ENCODE data around the gene CALB2.

DNA sequence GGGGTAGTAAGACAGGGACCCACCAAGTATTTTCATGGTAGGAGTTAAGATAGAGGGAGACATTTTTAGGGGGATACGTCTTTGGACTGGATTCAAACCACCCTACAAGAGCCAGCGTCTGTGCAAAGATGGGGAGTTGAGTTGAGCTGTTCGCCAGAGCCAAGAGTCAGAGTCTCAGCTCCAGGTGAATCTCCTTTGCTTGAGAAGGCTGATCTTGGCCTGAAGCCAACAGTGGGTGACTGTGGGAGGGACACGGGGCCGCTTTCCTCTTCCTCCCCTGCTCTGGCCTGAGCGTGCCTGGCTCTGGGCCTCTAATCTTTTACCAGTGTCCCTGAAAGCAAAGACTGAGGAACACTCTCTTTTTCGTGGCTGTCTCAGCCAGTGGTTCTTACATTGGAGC is 78.0 kb downstream of the CALB2 start:
- TF ChIP-seq, protein P1, sequence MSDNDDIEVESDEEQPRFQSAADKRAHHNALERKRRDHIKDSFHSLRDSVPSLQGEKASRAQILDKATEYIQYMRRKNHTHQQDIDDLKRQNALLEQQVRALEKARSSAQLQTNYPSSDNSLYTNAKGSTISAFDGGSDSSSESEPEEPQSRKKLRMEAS (IDR thresholded peaks at IDR 0.05), result no peak
- TF ChIP-seq RAD21 (IDR thresholded peaks at IDR 0.05; ENCODE audit: low read depth) (no peak), CREB1 (IDR thresholded peaks at IDR 0.05; ENCODE audit: low read depth) (no peak), EGR1 (IDR thresholded peaks at IDR 0.05) (no peak), USF1 (IDR thresholded peaks at IDR 0.05) (no peak), EP300 (IDR thresholded peaks at IDR 0.05; ENCODE audit: borderline replicate concordance) (no peak), YY1 (IDR thresholded peaks at IDR 0.05; ENCODE audit: low read depth) (no peak)
- TF ChIP-seq, protein P2, sequence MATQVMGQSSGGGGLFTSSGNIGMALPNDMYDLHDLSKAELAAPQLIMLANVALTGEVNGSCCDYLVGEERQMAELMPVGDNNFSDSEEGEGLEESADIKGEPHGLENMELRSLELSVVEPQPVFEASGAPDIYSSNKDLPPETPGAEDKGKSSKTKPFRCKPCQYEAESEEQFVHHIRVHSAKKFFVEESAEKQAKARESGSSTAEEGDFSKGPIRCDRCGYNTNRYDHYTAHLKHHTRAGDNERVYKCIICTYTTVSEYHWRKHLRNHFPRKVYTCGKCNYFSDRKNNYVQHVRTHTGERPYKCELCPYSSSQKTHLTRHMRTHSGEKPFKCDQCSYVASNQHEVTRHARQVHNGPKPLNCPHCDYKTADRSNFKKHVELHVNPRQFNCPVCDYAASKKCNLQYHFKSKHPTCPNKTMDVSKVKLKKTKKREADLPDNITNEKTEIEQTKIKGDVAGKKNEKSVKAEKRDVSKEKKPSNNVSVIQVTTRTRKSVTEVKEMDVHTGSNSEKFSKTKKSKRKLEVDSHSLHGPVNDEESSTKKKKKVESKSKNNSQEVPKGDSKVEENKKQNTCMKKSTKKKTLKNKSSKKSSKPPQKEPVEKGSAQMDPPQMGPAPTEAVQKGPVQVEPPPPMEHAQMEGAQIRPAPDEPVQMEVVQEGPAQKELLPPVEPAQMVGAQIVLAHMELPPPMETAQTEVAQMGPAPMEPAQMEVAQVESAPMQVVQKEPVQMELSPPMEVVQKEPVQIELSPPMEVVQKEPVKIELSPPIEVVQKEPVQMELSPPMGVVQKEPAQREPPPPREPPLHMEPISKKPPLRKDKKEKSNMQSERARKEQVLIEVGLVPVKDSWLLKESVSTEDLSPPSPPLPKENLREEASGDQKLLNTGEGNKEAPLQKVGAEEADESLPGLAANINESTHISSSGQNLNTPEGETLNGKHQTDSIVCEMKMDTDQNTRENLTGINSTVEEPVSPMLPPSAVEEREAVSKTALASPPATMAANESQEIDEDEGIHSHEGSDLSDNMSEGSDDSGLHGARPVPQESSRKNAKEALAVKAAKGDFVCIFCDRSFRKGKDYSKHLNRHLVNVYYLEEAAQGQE (IDR thresholded peaks at IDR 0.05; ENCODE audit: low read depth), result no peak

All from Ishikawa (cell line).